GM19463 (cell line): Measurements from ENCODE around the gene PRMT2.
A peak's percentile ranks its signal among the peaks of the same experiment; 100 is the strongest.
"Not testable (repeated sequence)": the region's sequence is repeated elsewhere in the genome, so short reads cannot be mapped to it uniquely, and the experiment has no call there.

Experiments used
- ATAC-seq: cut with Tn5 transposase; IDR thresholded peaks from one replicate; pipeline ENCODE4 v1.9.1; 2021; ENCODE audit warnings: mild to moderate bottlenecking, moderate library complexity; ENCODE audit not compliant: unreplicated experiment

Gene PRMT2

GRCh38 chr21:46617267-46618051 is 18.0 kb upstream of the PRMT2 start:
- no peak for ATAC-seq

GRCh38 chr21:46618738-46619379 is 16.6 kb upstream of the PRMT2 start:
- ATAC-seq, result no peak

- ATAC-seq, result no peak
Observed at GRCh38 chr21:46619846-46620245, 15.6 kb upstream of the PRMT2 start.

DNA sequence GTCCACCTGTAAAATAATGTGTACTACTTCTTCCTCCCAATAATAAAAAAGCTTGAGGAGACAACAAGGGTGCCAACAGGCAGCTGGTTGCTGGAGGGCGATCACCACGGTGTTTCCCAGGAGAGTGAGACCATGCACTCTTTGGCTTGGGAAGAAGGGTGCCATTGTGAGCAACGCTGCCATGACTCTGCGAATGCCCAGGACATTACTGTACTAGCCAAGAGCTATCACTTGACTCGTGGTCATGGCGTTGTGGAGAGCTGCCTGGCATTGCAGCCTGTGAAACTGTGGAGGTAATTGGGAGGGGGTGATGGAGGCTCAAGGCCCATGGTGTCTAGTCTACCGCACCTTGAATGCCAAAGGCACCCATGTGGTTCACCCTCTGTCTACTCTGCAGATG is 14.6 kb upstream of the PRMT2 start:
- no peak for ATAC-seq

- ATAC-seq, result no peak
Observed at GRCh38 chr21:46621457-46622182, 13.9 kb upstream of the PRMT2 start.

DNA sequence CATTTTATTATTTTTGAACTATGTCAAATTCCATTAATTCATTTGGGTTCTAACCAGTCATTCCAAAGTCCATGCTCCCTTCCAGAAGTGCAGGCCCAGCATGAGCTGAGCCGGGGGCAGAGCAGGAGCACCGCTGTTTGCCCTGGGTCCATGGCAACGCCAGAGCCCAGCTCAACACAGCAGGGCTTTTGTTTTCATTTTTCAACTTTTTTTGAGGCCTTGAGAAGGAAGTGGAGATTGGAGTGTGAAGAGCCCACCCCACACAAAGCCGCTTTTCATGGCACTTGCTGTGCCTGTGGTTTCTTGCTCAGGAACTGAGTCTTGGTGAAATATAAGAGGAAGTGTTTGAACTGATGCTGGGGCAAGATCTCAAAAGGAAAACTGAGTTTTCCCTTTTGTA is 13.2 kb upstream of the PRMT2 start:
- no peak for ATAC-seq

DNA sequence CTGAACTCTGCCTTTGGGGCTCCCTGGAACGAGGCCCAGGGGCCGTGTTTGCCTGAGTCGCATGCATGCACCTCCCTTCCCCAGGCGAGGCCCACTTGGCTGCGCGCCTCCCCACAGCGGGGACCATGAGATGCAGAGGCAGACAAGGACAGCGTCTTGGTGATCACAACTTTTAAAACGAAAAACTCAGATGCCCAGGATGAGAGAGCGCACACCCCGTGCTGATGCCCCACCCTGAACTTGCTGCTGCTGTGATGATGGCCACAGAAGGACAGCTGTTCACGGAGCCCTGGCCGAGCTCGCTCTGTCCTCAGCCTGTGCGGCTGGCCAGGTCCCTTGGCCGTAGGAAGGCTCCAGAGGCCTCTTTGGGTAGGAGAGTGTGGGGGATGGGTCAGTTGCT is 11.4 kb upstream of the PRMT2 start:
- ATAC-seq, result no peak

- no peak for ATAC-seq
Observed at GRCh38 chr21:46625759-46626158, 9.7 kb upstream of the PRMT2 start.

DNA sequence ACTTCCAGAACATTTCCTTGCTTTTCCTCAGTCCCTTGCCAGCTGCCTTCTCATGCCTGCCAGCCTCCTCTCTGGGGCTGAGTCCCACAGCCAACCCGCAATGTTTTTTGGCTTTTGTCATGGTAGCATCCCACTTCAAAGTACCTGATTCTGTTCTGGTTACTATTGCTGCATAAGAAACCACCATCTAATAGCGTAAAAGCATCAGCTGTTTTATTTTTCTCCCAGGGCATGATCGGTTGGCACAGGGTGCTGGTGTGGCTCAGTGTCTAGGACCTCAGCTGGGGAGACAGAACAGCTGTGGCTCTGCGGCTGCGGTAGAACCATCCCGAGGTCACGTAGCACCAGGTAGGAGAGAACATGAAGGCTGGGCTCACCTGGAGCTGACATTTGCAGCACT is 8.9 kb upstream of the PRMT2 start:
- no peak for ATAC-seq

- ATAC-seq, result no peak
Observed at GRCh38 chr21:46626975-46627501, 8.4 kb upstream of the PRMT2 start.

DNA sequence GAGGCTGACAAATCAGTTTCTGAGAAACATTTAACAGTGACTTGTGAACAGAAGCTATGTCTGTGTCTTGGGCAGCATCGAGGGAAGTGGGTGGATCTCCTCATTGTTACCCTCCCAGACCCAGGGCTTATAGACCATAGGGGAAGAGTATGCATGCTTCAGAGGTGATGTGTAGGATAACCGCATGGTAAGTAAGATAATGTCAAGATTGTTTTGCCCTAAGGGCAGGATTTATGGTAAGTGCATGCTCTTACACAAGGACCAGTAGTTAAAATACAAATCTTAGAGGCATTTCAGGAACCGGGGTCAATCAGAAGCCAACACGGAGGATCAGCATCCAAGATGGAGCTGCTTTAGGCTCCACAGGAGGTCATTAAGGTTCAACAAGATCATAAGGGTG is 7.7 kb upstream of the PRMT2 start:
- ATAC-seq, result no peak

DNA sequence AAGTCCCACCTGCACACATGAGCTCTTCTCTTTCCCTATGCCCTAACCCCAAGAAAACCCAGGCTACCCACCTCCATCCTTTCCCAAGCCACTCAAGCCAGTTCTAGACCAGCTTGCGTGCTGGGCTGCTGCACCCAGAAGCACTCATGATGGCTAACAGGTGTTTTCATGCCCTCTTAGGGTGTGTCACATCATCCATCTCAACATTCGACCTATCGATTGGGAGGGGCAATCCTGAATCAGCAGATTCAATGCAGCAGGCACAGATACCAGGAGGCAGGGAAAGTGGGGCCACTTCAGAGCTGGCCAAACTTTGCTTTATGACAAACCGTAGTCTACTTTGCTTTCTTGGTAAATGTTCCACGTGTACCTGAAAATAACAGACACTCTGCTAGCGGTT is 6.6 kb upstream of the PRMT2 start:
- no peak for ATAC-seq

DNA sequence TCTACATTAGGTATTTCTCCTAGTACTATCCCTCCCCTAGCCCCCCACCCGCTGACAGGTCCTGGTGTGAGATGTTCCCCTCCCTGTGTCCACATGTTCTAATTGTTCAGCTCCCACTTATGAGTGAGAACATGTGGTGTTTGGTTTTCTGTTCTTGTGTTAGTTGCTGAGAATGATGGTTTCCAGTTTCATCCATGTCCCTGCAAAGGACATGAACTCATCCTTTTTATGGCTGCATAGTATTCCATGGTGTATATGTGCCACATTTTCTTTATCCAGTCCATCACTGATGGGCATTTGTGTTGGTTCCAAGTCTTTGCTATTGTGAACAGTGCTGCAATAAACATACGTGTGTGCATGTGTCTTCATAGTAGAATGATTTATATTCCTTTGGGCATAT is 4.6 kb upstream of the PRMT2 start:
- not testable (repeated sequence) for ATAC-seq

- ATAC-seq, result no peak
Observed at GRCh38 chr21:46633566-46633965, 1.9 kb upstream of the PRMT2 start.

GRCh38 chr21:46634427-46634826 is 1.0 kb upstream of the PRMT2 start:
- ATAC-seq, result no peak

- peak; percentile 15 for ATAC-seq
Observed at GRCh38 chr21:46634966-46635323, 529 bp upstream of the PRMT2 start.

- ATAC-seq, result no peak
Observed at GRCh38 chr21:46636181-46636512, 673 bp downstream of the PRMT2 start.

GRCh38 chr21:46636550-46637285 is 1.2 kb downstream of the PRMT2 start:
- no peak for ATAC-seq

DNA sequence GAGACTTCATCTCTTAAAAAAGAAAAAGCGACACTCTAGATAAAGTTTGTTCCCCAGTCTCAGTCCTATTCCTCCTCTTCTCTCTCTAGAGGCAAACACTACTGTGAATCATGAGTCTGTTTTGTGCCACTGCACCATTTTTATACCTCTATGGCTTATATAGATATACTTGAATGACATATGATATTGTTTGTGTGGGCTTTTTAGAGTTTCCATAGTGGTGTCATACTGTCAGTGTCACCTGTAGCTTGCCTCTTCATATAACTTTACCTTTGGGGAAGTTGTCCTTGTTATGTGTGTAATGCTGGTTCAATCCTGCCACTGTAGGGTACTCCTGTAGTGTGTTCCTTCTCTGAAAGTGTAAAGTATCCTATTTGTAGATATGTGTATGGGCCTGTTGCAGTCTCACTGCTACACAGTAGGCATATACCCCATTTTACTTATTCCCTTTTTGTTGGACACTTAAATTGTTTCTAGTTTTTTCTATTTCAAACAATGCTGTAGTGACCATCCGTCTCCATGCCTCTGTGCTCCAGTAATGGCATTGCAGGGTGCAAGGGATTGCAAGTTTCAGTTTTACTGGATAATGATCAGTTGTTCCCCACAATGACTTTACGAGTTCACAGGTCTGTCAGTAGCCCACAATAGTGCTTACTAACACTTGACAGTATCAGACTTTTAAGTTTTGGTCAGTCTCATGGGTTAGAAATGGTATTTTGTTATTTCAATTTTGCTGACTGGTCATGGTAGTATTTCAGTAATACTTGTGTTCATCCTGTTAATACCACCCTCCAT is 2.7 kb downstream of the PRMT2 start:
- ATAC-seq, result no peak
